DOHH2 (cell line): ENCODE measurements around the gene PKIB.

Experiments
- H3F3A ChIP-seq: fragments of 200-600 bp; sonication (generic), shearing (Covaris generic); 2 replicates; pipeline ENCODE4 v1.6.0; 2016; ENCODE audit warnings: antibody characterized with exemption, mild to moderate bottlenecking; ENCODE audit not compliant: control insufficient read depth, insufficient read depth
- H3K27ac ChIP-seq: fragments of 200-600 bp; sonication (generic); 2 replicates; pipeline ENCODE4 v1.5.1; 2014; ENCODE audit warnings: low read depth, mild to moderate bottlenecking, low read length, moderate library complexity
- H3K27me3 ChIP-seq: fragments of 200-600 bp; sonication (generic); 2 replicates; pipeline ENCODE4 v1.6.1; 2014; ENCODE audit warnings: mild to moderate bottlenecking, low read length, mixed read lengths; ENCODE audit not compliant: control insufficient read depth
- H3K36me3 ChIP-seq: fragments of 200-600 bp; sonication (generic); 2 replicates; pipeline ENCODE4 v1.6.1; 2014; ENCODE audit warnings: mild to moderate bottlenecking, low read length, moderate library complexity, mixed read lengths; ENCODE audit not compliant: control insufficient read depth
- H3K4me1 ChIP-seq: fragments of 200-600 bp; sonication (generic); 2 replicates; pipeline ENCODE4 v1.6.1; 2014; ENCODE audit warnings: mild to moderate bottlenecking, low read length, mixed read lengths; ENCODE audit not compliant: control insufficient read depth
- H3K4me2 ChIP-seq: fragments of 200-600 bp; sonication (generic); 2 replicates; pipeline ENCODE4 v1.6.0; 2014; ENCODE audit warnings: mild to moderate bottlenecking, low read length, moderate library complexity
- H3K4me3 ChIP-seq: fragments of 200-600 bp; sonication (generic); 2 replicates; pipeline ENCODE4 v1.5.1; 2014; ENCODE audit warnings: mild to moderate bottlenecking, low read length, mixed read lengths
- H3K79me2 ChIP-seq: fragments of 200-600 bp; sonication (generic); 2 replicates; pipeline ENCODE4 v1.6.1; 2014; ENCODE audit warnings: mild to moderate bottlenecking, low read length, mixed read lengths; ENCODE audit not compliant: control insufficient read depth
- H3K9me2 ChIP-seq: fragments of 200-600 bp; sonication (generic); replicated peaks from 2 replicates; pipeline ENCODE4 v1.6.1; 2014; ENCODE audit warnings: mild to moderate bottlenecking, low read length, mixed read lengths; ENCODE audit not compliant: control insufficient read depth
- H3K9me3 ChIP-seq: fragments of 200-600 bp; sonication (generic); 2 replicates; pipeline ENCODE4 v1.6.1; 2014; ENCODE audit warnings: antibody characterized with exemption, low read length, mixed read lengths; ENCODE audit not compliant: control insufficient read depth, insufficient read depth
- H4K20me1 ChIP-seq: fragments of 200-600 bp; sonication (generic); 2 replicates; pipeline ENCODE4 v1.6.0; 2014; ENCODE audit warnings: low read depth, mild to moderate bottlenecking, antibody characterized with exemption, low read length, moderate library complexity; ENCODE audit not compliant: control insufficient read depth, insufficient read depth
- EZH2phosphoT487 ChIP-seq: fragments of 200-600 bp; sonication (generic); IDR thresholded peaks from 2 replicates; pipeline ENCODE4 v1.6.1; 2017; ENCODE audit warnings: borderline replicate concordance, mild to moderate bottlenecking, antibody characterized with exemption, low read length, moderate library complexity, mixed read lengths
- TF ChIP-seq, protein P1 (sequence below): fragments of 200-600 bp; sonication (generic); IDR thresholded peaks from one replicate; pipeline ENCODE4 v1.5.1; 2014; ENCODE audit warnings: antibody characterized with exemption, mild to moderate bottlenecking, low read depth, low read length; ENCODE audit not compliant: poor library complexity, severe bottlenecking

The PKIB gene

DNA sequence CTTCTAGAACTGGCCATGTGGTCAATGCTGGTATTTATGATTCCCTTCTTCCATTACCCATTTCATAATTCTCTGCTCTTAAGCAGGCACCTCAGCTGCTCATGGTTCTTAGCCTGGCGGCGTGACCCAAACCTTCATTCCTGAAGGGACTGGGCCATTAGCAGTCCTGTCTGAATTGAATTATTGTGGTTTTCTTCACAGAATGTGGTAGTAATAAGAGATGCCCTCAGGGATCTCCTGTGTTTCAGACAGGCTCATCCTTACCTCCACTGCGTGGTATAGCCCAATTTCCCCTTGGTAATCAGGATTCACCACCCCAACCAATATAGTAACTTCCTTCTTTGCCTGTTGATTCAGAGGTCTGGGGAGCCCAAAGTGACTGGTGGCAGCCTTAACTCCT lies 37.6 kb downstream of the PKIB start:
- Histone ChIP-seq H3K36me3 (no peaks in the 10 kb centered on the region), H3K79me2 (no peaks in the 10 kb centered on the region), H3K9me3 (no peaks in the 10 kb centered on the region), H3K4me2 (no peak overlapping the region), H3F3A (no peaks in the 10 kb centered on the region), H3K4me3 (no peak overlapping the region), H3K9me2 (no peaks in the 10 kb centered on the region), H3K4me1 (no peaks in the 10 kb centered on the region), H3K27ac (no peak overlapping the region), H3K27me3 (no peaks in the 10 kb centered on the region), H4K20me1 (no peaks in the 10 kb centered on the region)
- TF ChIP-seq, protein P1, sequence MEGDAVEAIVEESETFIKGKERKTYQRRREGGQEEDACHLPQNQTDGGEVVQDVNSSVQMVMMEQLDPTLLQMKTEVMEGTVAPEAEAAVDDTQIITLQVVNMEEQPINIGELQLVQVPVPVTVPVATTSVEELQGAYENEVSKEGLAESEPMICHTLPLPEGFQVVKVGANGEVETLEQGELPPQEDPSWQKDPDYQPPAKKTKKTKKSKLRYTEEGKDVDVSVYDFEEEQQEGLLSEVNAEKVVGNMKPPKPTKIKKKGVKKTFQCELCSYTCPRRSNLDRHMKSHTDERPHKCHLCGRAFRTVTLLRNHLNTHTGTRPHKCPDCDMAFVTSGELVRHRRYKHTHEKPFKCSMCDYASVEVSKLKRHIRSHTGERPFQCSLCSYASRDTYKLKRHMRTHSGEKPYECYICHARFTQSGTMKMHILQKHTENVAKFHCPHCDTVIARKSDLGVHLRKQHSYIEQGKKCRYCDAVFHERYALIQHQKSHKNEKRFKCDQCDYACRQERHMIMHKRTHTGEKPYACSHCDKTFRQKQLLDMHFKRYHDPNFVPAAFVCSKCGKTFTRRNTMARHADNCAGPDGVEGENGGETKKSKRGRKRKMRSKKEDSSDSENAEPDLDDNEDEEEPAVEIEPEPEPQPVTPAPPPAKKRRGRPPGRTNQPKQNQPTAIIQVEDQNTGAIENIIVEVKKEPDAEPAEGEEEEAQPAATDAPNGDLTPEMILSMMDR = no peak
- no peak for TF ChIP-seq EZH2phosphoT487

DNA sequence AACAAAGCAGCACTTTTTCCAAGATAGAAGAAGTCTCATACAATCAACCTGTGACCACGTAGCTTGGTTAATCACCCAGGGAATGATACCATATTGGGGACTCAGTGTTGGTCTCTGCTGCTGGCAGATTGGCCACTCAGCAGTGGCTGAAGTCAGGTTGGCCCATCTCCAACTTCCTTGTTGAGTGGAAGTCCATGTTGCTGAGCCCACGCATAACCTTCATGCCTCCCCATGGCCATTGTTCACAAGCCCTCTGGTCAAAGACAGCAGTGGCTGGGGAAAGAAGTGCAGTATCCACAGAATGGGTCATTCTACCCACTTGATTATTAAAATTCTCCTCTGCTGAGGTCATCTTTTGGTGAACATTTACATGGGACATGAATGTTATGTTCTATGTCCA lies 38.5 kb downstream of the PKIB start:
- Histone ChIP-seq H3K27me3 (no peaks in the 10 kb centered on the region), H3K79me2 (no peaks in the 10 kb centered on the region), H3K4me3 (no peak overlapping the region), H3K9me3 (no peaks in the 10 kb centered on the region), H3K36me3 (no peaks in the 10 kb centered on the region), H3K4me1 (no peaks in the 10 kb centered on the region), H3K9me2 (no peaks in the 10 kb centered on the region), H3K4me2 (no peak overlapping the region), H3F3A (no peaks in the 10 kb centered on the region), H3K27ac (no peak overlapping the region), H4K20me1 (no peaks in the 10 kb centered on the region)
- TF ChIP-seq, protein P1 = no peak
- TF ChIP-seq EZH2phosphoT487 = no peak

DNA sequence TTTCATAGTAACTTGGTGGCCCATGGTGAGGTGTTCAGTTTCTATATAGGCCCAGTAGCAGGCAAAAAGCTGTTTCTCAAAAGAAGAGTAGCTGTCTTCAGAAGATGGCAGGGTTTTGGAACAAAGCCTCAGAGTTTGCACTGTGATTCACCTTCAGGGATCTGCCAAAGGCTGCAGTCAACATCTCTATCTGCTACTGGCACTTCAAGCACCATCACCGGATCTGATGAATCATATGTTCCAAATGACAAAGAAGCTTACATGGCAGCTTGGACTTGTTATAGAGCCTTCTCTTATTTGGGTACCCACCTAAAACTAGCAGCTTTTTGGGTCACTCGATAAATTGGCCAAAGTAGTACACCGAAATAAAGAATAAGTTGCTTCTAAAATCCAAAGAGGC lies 39.5 kb downstream of the PKIB start:
- Histone ChIP-seq H3F3A (no peaks in the 10 kb centered on the region), H4K20me1 (no peaks in the 10 kb centered on the region), H3K36me3 (no peaks in the 10 kb centered on the region), H3K4me2 (no peak overlapping the region), H3K9me2 (no peaks in the 10 kb centered on the region), H3K4me1 (no peaks in the 10 kb centered on the region), H3K4me3 (no peak overlapping the region), H3K9me3 (no peaks in the 10 kb centered on the region), H3K27me3 (no peaks in the 10 kb centered on the region), H3K27ac (no peak overlapping the region), H3K79me2 (no peaks in the 10 kb centered on the region)
- TF ChIP-seq, protein P1 = no peak
- no peak for TF ChIP-seq EZH2phosphoT487

DNA sequence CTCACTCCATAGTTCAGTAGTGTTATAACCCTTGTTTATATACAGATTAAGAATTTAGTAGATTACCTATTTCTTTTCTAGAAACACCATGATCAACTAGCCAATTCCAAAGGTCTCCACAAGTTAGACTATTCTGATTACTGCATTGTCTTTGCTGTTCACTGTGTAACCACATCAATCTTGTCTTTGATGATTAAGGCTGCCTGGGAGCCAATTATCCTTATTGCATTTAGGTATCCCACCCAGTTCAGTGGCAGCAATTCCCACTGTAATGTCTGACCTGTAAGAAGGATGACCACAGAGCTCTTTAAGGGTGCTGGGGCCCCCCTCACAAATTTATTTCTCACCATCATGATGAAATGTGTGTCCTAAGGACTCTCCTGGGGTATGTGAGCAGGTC lies 40.2 kb downstream of the PKIB start:
- Histone ChIP-seq H3K4me2 (no peak overlapping the region), H3F3A (no peaks in the 10 kb centered on the region), H3K9me3 (no peaks in the 10 kb centered on the region), H3K79me2 (no peaks in the 10 kb centered on the region), H4K20me1 (no peaks in the 10 kb centered on the region), H3K4me1 (no peaks in the 10 kb centered on the region), H3K9me2 (no peaks in the 10 kb centered on the region), H3K27ac (no peak overlapping the region), H3K4me3 (no peak overlapping the region), H3K36me3 (no peaks in the 10 kb centered on the region), H3K27me3 (no peaks in the 10 kb centered on the region)
- no peak for TF ChIP-seq EZH2phosphoT487
- TF ChIP-seq, protein P1 = no peak
